Nephron (organoid): ENCODE data around the gene RNF111.

Experiments used
- H3K27ac Mint-ChIP-seq, 3 experiments: 2 replicates each; pipeline ENCODE4 v1.8.0; 2020; ENCODE audit warnings: mixed read lengths in 3 of 3, mild to moderate bottlenecking in 2 of 3, moderate library complexity in 1 of 3
- H3K27me3 Mint-ChIP-seq: 2 replicates; pipeline ENCODE4 v1.8.0; 2021; ENCODE audit warnings: low read depth, mild to moderate bottlenecking, moderate library complexity, mixed read lengths
- H3K36me3 Mint-ChIP-seq: 2 replicates; pipeline ENCODE4 v1.8.0; 2020; ENCODE audit warnings: low read depth, mixed read lengths
- H3K4me1 Mint-ChIP-seq: 2 replicates; pipeline ENCODE4 v1.8.0; 2020; ENCODE audit warnings: mixed read lengths
- H3K4me3 Mint-ChIP-seq, 3 experiments: 2 replicates each; pipeline ENCODE4 v1.8.0; 2020; ENCODE audit warnings: mild to moderate bottlenecking in 3 of 3, mixed read lengths in 3 of 3, moderate library complexity in 2 of 3
- H3K9me3 Mint-ChIP-seq: 2 replicates; pipeline ENCODE4 v1.8.0; 2020; ENCODE audit warnings: mixed read lengths
- CTCF ChIP-seq, 3 experiments: fragments of 200-600 bp; sonication (generic); IDR thresholded peaks; one replicate each; pipeline ENCODE4 v1.5.0; 2021; ENCODE audit warnings: antibody characterized with exemption in 3 of 3; ENCODE audit not compliant: unreplicated experiment in 3 of 3

Gene RNF111

GRCh38 chr15:58958811-58959210 is 28.7 kb upstream of the RNF111 start:
- H3K27ac Mint-ChIP-seq = no peak overlapping the region
- no peaks in the 10 kb centered on the region for H3K9me3 Mint-ChIP-seq
- H3K27me3 Mint-ChIP-seq = peaks cover 4% of the 10 kb centered on the region
- no peaks in the 10 kb centered on the region for H3K4me1 Mint-ChIP-seq
- H3K4me3 Mint-ChIP-seq = no peak overlapping the region
- H3K36me3 Mint-ChIP-seq = no peaks in the 10 kb centered on the region
- TF ChIP-seq CTCF (IDR thresholded peaks at IDR 0.05; ENCODE audit: unreplicated experiment in 3 of 3) = no peak

GRCh38 chr15:58962136-58962535 is 25.3 kb upstream of the RNF111 start:
- Mint-ChIP-seq H3K4me3 (no peak overlapping the region), H3K27me3 (no peaks in the 10 kb centered on the region), H3K27ac (no peak overlapping the region), H3K36me3 (no peaks in the 10 kb centered on the region), H3K4me1 (no peaks in the 10 kb centered on the region), H3K9me3 (no peaks in the 10 kb centered on the region)
- no peak for TF ChIP-seq CTCF (IDR thresholded peaks at IDR 0.05; ENCODE audit: unreplicated experiment in 3 of 3)

GRCh38 chr15:58962662-58963565 is 24.5 kb upstream of the RNF111 start:
- H3K27ac Mint-ChIP-seq = no peak overlapping the region
- no peaks in the 10 kb centered on the region for H3K4me1 Mint-ChIP-seq
- no peak overlapping the region for H3K4me3 Mint-ChIP-seq
- no peaks in the 10 kb centered on the region for H3K36me3 Mint-ChIP-seq
- no peaks in the 10 kb centered on the region for H3K9me3 Mint-ChIP-seq
- TF ChIP-seq CTCF (IDR thresholded peaks at IDR 0.05; ENCODE audit: unreplicated experiment in 3 of 3) = no peak
- H3K27me3 Mint-ChIP-seq = peaks cover 2% of the 10 kb centered on the region

GRCh38 chr15:58966698-58967097 is 20.8 kb upstream of the RNF111 start:
- Mint-ChIP-seq H3K9me3 (no peaks in the 10 kb centered on the region), H3K36me3 (no peaks in the 10 kb centered on the region), H3K27me3 (peaks cover 3% of the 10 kb centered on the region), H3K4me1 (no peaks in the 10 kb centered on the region), H3K4me3 (no peak overlapping the region), H3K27ac (no peak overlapping the region)
- TF ChIP-seq CTCF (IDR thresholded peaks at IDR 0.05; ENCODE audit: unreplicated experiment in 3 of 3) = no peak

GRCh38 chr15:58967479-58967878 is 20.0 kb upstream of the RNF111 start:
- Mint-ChIP-seq H3K4me3 (no peak overlapping the region), H3K27me3 (peaks cover 3% of the 10 kb centered on the region), H3K27ac (no peak overlapping the region), H3K9me3 (no peaks in the 10 kb centered on the region), H3K36me3 (no peaks in the 10 kb centered on the region), H3K4me1 (no peaks in the 10 kb centered on the region)
- no peak for TF ChIP-seq CTCF (IDR thresholded peaks at IDR 0.05; ENCODE audit: unreplicated experiment in 3 of 3)

GRCh38 chr15:58977887-58978286 is 9.6 kb upstream of the RNF111 start:
- H3K9me3 Mint-ChIP-seq = no peaks in the 10 kb centered on the region
- H3K36me3 Mint-ChIP-seq = no peaks in the 10 kb centered on the region
- peaks cover 5% of the 10 kb centered on the region for H3K4me1 Mint-ChIP-seq
- TF ChIP-seq CTCF (IDR thresholded peaks at IDR 0.05; ENCODE audit: unreplicated experiment in 3 of 3) = no peak
- no peak overlapping the region for H3K4me3 Mint-ChIP-seq
- H3K27me3 Mint-ChIP-seq = peaks cover 5% of the 10 kb centered on the region
- H3K27ac Mint-ChIP-seq = no peak overlapping the region
